Measurements from ENCODE around the gene PARD3. TPM values are rescaled to one million over a fixed set of nuclear protein-coding genes. Genes with fewer than 3 reads are reported as not detected.

Gene PARD3
- total RNA-seq, 1 donor from 2014 or later, result 88.7 TPM

- Histone ChIP-seq H3K36me3 (ENCODE audit: control insufficient read depth in 3 of 3, insufficient read depth in 3 of 3, low read length in 3 of 3) (no peaks in the 10 kb centered on the region), H3K9ac (ENCODE audit: low read depth in 1 of 3, low read length in 3 of 3) (no peak overlapping the region), H3K4me1 (ENCODE audit: control insufficient read depth in 3 of 3, insufficient read depth in 3 of 3, low read length in 3 of 3) (peaks cover 15 to 26% (median 18%) of the 10 kb centered on the region in 3 donors), H3K27ac (ENCODE audit: low read depth, low read length) (no peak overlapping the region), H3K9me3 (ENCODE audit: control insufficient read depth in 3 of 3, low read length in 3 of 3) (no peaks in the 10 kb centered on the region), H3K27me3 (ENCODE audit: control insufficient read depth in 3 of 3, insufficient read depth in 3 of 3, low read length in 3 of 3) (no peaks in the 10 kb centered on the region), H3K4me3 (ENCODE audit: low read length in 3 of 3) (no peak overlapping the region)
These were observed 87.5 kb downstream of the PARD3 start for GRCh38 chr10:34727595-34728033.

GRCh38 chr10:34726862-34727261, 88.2 kb downstream of the PARD3 start:
- Histone ChIP-seq H3K27ac (ENCODE audit: low read depth, low read length) (no peak overlapping the region), H3K4me1 (ENCODE audit: control insufficient read depth in 3 of 3, insufficient read depth in 3 of 3, low read length in 3 of 3) (peaks cover 13 to 26% (median 21%) of the 10 kb centered on the region in 3 donors), H3K27me3 (ENCODE audit: control insufficient read depth in 3 of 3, insufficient read depth in 3 of 3, low read length in 3 of 3) (no peaks in the 10 kb centered on the region), H3K4me3 (ENCODE audit: low read length in 3 of 3) (no peak overlapping the region), H3K9ac (ENCODE audit: low read depth in 1 of 3, low read length in 3 of 3) (no peak overlapping the region), H3K36me3 (ENCODE audit: control insufficient read depth in 3 of 3, insufficient read depth in 3 of 3, low read length in 3 of 3) (no peaks in the 10 kb centered on the region), H3K9me3 (ENCODE audit: control insufficient read depth in 3 of 3, low read length in 3 of 3) (no peaks in the 10 kb centered on the region)

- peaks cover 13 to 29% (median 25%) of the 10 kb centered on the region in 3 donors for H3K4me1 ChIP-seq (ENCODE audit: control insufficient read depth in 3 of 3, insufficient read depth in 3 of 3, low read length in 3 of 3)
- no peaks in the 10 kb centered on the region for H3K9me3 ChIP-seq (ENCODE audit: control insufficient read depth in 3 of 3, low read length in 3 of 3)
- H3K27ac ChIP-seq (ENCODE audit: low read depth, low read length), result no peak overlapping the region
- H3K36me3 ChIP-seq (ENCODE audit: control insufficient read depth in 3 of 3, insufficient read depth in 3 of 3, low read length in 3 of 3), result no peaks in the 10 kb centered on the region
- peak overlapping the region in 2 of 3 donors; percentile 35 to 46 for H3K9ac ChIP-seq (ENCODE audit: low read depth in 1 of 3, low read length in 3 of 3)
- H3K27me3 ChIP-seq (ENCODE audit: control insufficient read depth in 3 of 3, insufficient read depth in 3 of 3, low read length in 3 of 3), result no peaks in the 10 kb centered on the region
- peak overlapping the region in 2 of 3 donors; percentile 46 to 53 for H3K4me3 ChIP-seq (ENCODE audit: low read length in 3 of 3)
These were observed 91.3 kb downstream of the PARD3 start for GRCh38 chr10:34723750-34724149.

GRCh38 chr10:34722404-34722803, 92.7 kb downstream of the PARD3 start:
- Histone ChIP-seq H3K9ac (ENCODE audit: low read depth in 1 of 3, low read length in 3 of 3) (no peak overlapping the region), H3K4me3 (ENCODE audit: low read length in 3 of 3) (no peak overlapping the region), H3K27ac (ENCODE audit: low read depth, low read length) (no peak overlapping the region), H3K36me3 (ENCODE audit: control insufficient read depth in 3 of 3, insufficient read depth in 3 of 3, low read length in 3 of 3) (no peaks in the 10 kb centered on the region), H3K27me3 (ENCODE audit: control insufficient read depth in 3 of 3, insufficient read depth in 3 of 3, low read length in 3 of 3) (no peaks in the 10 kb centered on the region), H3K4me1 (ENCODE audit: control insufficient read depth in 3 of 3, insufficient read depth in 3 of 3, low read length in 3 of 3) (peaks cover 13 to 25% (median 22%) of the 10 kb centered on the region in 3 donors), H3K9me3 (ENCODE audit: control insufficient read depth in 3 of 3, low read length in 3 of 3) (no peaks in the 10 kb centered on the region)

GRCh38 chr10:34721208-34721840, 93.8 kb downstream of the PARD3 start:
- no peak overlapping the region for H3K27ac ChIP-seq (ENCODE audit: low read depth, low read length)
- H3K4me1 ChIP-seq (ENCODE audit: control insufficient read depth in 3 of 3, insufficient read depth in 3 of 3, low read length in 3 of 3), result peaks cover 13 to 22% (median 21%) of the 10 kb centered on the region in 3 donors

DNA sequence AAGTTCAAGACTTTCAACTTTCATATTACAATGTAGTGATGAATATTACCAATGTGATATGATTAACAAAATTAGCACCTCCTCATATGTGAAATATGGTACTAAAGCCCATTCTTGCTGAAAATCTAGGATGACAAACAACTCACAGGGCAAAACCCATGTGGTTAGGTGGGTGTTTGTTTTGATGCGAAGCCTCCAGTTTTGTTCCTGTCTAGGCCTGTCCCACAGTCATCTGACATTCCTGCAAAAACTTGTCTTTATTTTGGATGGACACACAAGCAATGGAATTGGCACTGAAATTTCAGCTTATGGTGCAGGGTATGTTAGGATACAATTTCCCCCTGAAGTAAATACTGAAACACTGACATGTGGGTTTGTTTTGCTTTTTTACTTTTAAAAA, 95.3 kb downstream of the PARD3 start:
- H3K36me3 ChIP-seq (ENCODE audit: control insufficient read depth in 3 of 3, insufficient read depth in 3 of 3, low read length in 3 of 3), result no peaks in the 10 kb centered on the region
- peaks cover 11 to 21% (median 20%) of the 10 kb centered on the region in 3 donors for H3K4me1 ChIP-seq (ENCODE audit: control insufficient read depth in 3 of 3, insufficient read depth in 3 of 3, low read length in 3 of 3)
- no peaks in the 10 kb centered on the region for H3K9me3 ChIP-seq (ENCODE audit: control insufficient read depth in 3 of 3, low read length in 3 of 3)
- H3K9ac ChIP-seq (ENCODE audit: low read depth in 1 of 3, low read length in 3 of 3), result no peak overlapping the region
- no peak overlapping the region for H3K27ac ChIP-seq (ENCODE audit: low read depth, low read length)
- H3K4me3 ChIP-seq (ENCODE audit: low read length in 3 of 3), result no peak overlapping the region
- no peaks in the 10 kb centered on the region for H3K27me3 ChIP-seq (ENCODE audit: control insufficient read depth in 3 of 3, insufficient read depth in 3 of 3, low read length in 3 of 3)

More at GRCh38 chr10:34721208-34721840, 93.8 kb downstream of the PARD3 start:
- no peaks in the 10 kb centered on the region for H3K36me3 ChIP-seq (ENCODE audit: control insufficient read depth in 3 of 3, insufficient read depth in 3 of 3, low read length in 3 of 3)
- peak overlapping the region in 1 of 3 donors; percentile 34 for H3K9ac ChIP-seq (ENCODE audit: low read depth in 1 of 3, low read length in 3 of 3)
- H3K4me3 ChIP-seq (ENCODE audit: low read length in 3 of 3), result no peak overlapping the region
- H3K27me3 ChIP-seq (ENCODE audit: control insufficient read depth in 3 of 3, insufficient read depth in 3 of 3, low read length in 3 of 3), result no peaks in the 10 kb centered on the region
- H3K9me3 ChIP-seq (ENCODE audit: control insufficient read depth in 3 of 3, low read length in 3 of 3), result no peaks in the 10 kb centered on the region

- no peak overlapping the region for H3K4me3 ChIP-seq (ENCODE audit: low read length in 3 of 3)
- H3K27me3 ChIP-seq (ENCODE audit: control insufficient read depth in 3 of 3, insufficient read depth in 3 of 3, low read length in 3 of 3), result no peaks in the 10 kb centered on the region
- no peaks in the 10 kb centered on the region for H3K36me3 ChIP-seq (ENCODE audit: control insufficient read depth in 3 of 3, insufficient read depth in 3 of 3, low read length in 3 of 3)
- no peak overlapping the region for H3K9ac ChIP-seq (ENCODE audit: low read depth in 1 of 3, low read length in 3 of 3)
- no peaks in the 10 kb centered on the region for H3K9me3 ChIP-seq (ENCODE audit: control insufficient read depth in 3 of 3, low read length in 3 of 3)
- no peak overlapping the region for H3K27ac ChIP-seq (ENCODE audit: low read depth, low read length)
- H3K4me1 ChIP-seq (ENCODE audit: control insufficient read depth in 3 of 3, insufficient read depth in 3 of 3, low read length in 3 of 3), result peaks cover 7 to 18% (median 17%) of the 10 kb centered on the region in 3 donors
These were observed 95.8 kb downstream of the PARD3 start for GRCh38 chr10:34719328-34719727.

DNA sequence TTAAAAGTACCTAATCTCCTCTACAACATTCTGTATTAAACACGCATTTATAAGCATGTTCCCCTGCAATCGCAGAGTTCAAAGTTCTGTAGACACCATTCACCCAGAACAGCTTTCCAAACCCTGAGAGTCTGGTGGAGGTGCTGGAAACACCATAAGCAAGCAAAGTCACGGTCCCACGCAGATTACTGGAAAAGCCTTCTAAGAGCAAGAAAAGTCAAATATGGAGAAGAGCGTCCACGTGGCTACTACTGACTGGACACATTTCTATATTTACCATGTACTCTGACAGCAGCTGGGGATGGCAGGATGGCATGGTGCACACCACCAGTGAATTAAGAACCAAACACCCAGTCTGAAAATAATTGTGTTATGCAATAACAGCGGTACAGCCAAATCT, 97.7 kb downstream of the PARD3 start:
- H3K4me1 ChIP-seq (ENCODE audit: control insufficient read depth in 3 of 3, insufficient read depth in 3 of 3, low read length in 3 of 3), result peaks cover 4 to 12% (median 8%) of the 10 kb centered on the region in 3 donors
- H3K4me3 ChIP-seq (ENCODE audit: low read length in 3 of 3), result no peak overlapping the region
- no peaks in the 10 kb centered on the region for H3K9me3 ChIP-seq (ENCODE audit: control insufficient read depth in 3 of 3, low read length in 3 of 3)
- H3K36me3 ChIP-seq (ENCODE audit: control insufficient read depth in 3 of 3, insufficient read depth in 3 of 3, low read length in 3 of 3), result no peaks in the 10 kb centered on the region
- H3K27ac ChIP-seq (ENCODE audit: low read depth, low read length), result no peak overlapping the region
- no peaks in the 10 kb centered on the region for H3K27me3 ChIP-seq (ENCODE audit: control insufficient read depth in 3 of 3, insufficient read depth in 3 of 3, low read length in 3 of 3)
- no peak overlapping the region for H3K9ac ChIP-seq (ENCODE audit: low read depth in 1 of 3, low read length in 3 of 3)

DNA sequence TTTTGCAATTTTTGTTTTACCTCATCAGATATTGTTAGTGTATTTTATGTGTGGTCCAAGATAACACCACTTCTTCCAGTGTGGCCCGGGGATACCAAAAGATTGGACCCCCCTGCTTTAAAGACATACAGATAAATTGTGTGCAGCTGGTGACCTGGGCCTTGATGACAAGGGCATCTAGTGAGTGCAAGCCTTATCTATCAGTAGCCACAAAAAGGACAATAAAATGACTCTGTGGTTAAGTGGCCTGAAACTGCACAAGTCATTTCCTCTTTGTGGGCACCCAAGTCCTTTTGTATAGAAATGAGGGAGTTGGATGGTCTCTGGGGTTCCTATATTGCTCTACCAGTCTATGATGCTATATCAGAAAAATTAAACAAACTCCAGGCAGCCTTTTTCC, 98.1 kb downstream of the PARD3 start:
- H3K9me3 ChIP-seq (ENCODE audit: control insufficient read depth in 3 of 3, low read length in 3 of 3), result no peaks in the 10 kb centered on the region
- H3K27me3 ChIP-seq (ENCODE audit: control insufficient read depth in 3 of 3, insufficient read depth in 3 of 3, low read length in 3 of 3), result no peaks in the 10 kb centered on the region
- no peaks in the 10 kb centered on the region for H3K36me3 ChIP-seq (ENCODE audit: control insufficient read depth in 3 of 3, insufficient read depth in 3 of 3, low read length in 3 of 3)
- no peak overlapping the region for H3K27ac ChIP-seq (ENCODE audit: low read depth, low read length)
- no peak overlapping the region for H3K4me3 ChIP-seq (ENCODE audit: low read length in 3 of 3)
- no peak overlapping the region for H3K9ac ChIP-seq (ENCODE audit: low read depth in 1 of 3, low read length in 3 of 3)
- H3K4me1 ChIP-seq (ENCODE audit: control insufficient read depth in 3 of 3, insufficient read depth in 3 of 3, low read length in 3 of 3), result peaks cover 9 to 17% (median 11%) of the 10 kb centered on the region in 3 donors

- no peaks in the 10 kb centered on the region for H3K9me3 ChIP-seq (ENCODE audit: control insufficient read depth in 3 of 3, low read length in 3 of 3)
- no peaks in the 10 kb centered on the region for H3K27me3 ChIP-seq (ENCODE audit: control insufficient read depth in 3 of 3, insufficient read depth in 3 of 3, low read length in 3 of 3)
- no peak overlapping the region for H3K4me3 ChIP-seq (ENCODE audit: low read length in 3 of 3)
- no peaks in the 10 kb centered on the region for H3K36me3 ChIP-seq (ENCODE audit: control insufficient read depth in 3 of 3, insufficient read depth in 3 of 3, low read length in 3 of 3)
- no peak overlapping the region for H3K9ac ChIP-seq (ENCODE audit: low read depth in 1 of 3, low read length in 3 of 3)
- H3K4me1 ChIP-seq (ENCODE audit: control insufficient read depth in 3 of 3, insufficient read depth in 3 of 3, low read length in 3 of 3), result peaks cover 14 to 20% (median 16%) of the 10 kb centered on the region in 3 donors
- H3K27ac ChIP-seq (ENCODE audit: low read depth, low read length), result no peak overlapping the region
These were observed 98.9 kb downstream of the PARD3 start for GRCh38 chr10:34716234-34716633.

Data from skeletal muscle tissue (tissue), 4 donors.